Regular cardiac myocyte (primary cell): ENCODE results near the gene KCNC3. TPM values are rescaled to one million over a fixed set of nuclear protein-coding genes. Genes with fewer than 3 reads are reported as not detected.

Experiments
- total RNA-seq: library from RNA; depleted of rRNA; stranded (reverse); fragments of >200 nt; gene quantifications from 2 replicates; pipeline ENCODE4 v1.2.3, GENCODE V29; 2014

The KCNC3 gene
- under 0.01 and 0.28 TPM in 2 replicates for total RNA-seq

GRCh38 chr19:50329146-50329925 lies at the start of gene KCNC3:
Gene KCNC3 (minus strand): TSS chr19:50329377. CDS start chr19:50329082, 295 bp downstream.

GRCh38 chr19:50376166-50377050 lies 47.2 kb upstream of the KCNC3 start, which contains the start of gene NR1H2:
Gene NR1H2 (plus strand): TSS chr19:50376457. CDS start chr19:50377606, 1,149 bp downstream.

GRCh38 chr19:50365434-50366306 lies 36.5 kb upstream of the KCNC3 start, which contains the start of gene NAPSA:
Gene NAPSA (minus strand): TSS chr19:50365639. CDS start chr19:50365621, 18 bp downstream.

Other genes with a start within 250 kb of the KCNC3 start
- gene IZUMO2, start 166.1 kb downstream of the KCNC3 start, total RNA-seq: not detected in 2 replicates
- under 0.01 TPM in 1 of 2 replicates, not detected in the other for gene MYH14, start 125.8 kb downstream of the KCNC3 start, total RNA-seq
- gene NAPSA, start 36.3 kb upstream of the KCNC3 start, total RNA-seq: 0.19 and 0.28 TPM in 2 replicates
- gene NR1H2, start 47.1 kb upstream of the KCNC3 start, total RNA-seq: 77.8 and 121 TPM in 2 replicates
- 17.2 and 52.9 TPM in 2 replicates for gene POLD1, start 55.0 kb upstream of the KCNC3 start, total RNA-seq
- not detected in 2 replicates for gene SPIB, start 89.6 kb upstream of the KCNC3 start, total RNA-seq
- not detected in 2 replicates for gene MYBPC2, start 103.5 kb upstream of the KCNC3 start, total RNA-seq
- 33.9 and 38.9 TPM in 2 replicates for gene EMC10, start 147.1 kb upstream of the KCNC3 start, total RNA-seq
- 0.28 TPM in 1 of 2 replicates, not detected in the other for gene GARIN5A, start 147.5 kb upstream of the KCNC3 start, total RNA-seq
- 16.6 and 37.2 TPM in 2 replicates for gene JOSD2, start 181.8 kb upstream of the KCNC3 start, total RNA-seq
- gene ASPDH, start 184.5 kb upstream of the KCNC3 start, total RNA-seq: not detected in 2 replicates
- 0.38 and 0.85 TPM in 2 replicates for gene LRRC4B, start 239.1 kb upstream of the KCNC3 start, total RNA-seq